Measurements from ENCODE around the gene PIK3R1. TPM values are rescaled to one million over a fixed set of nuclear protein-coding genes. Genes with fewer than 3 reads are reported as not detected.

The PIK3R1 gene
- total RNA-seq, 6 donors from 2014 or later, result 52.3 to 112 (median 92.5) TPM

DNA sequence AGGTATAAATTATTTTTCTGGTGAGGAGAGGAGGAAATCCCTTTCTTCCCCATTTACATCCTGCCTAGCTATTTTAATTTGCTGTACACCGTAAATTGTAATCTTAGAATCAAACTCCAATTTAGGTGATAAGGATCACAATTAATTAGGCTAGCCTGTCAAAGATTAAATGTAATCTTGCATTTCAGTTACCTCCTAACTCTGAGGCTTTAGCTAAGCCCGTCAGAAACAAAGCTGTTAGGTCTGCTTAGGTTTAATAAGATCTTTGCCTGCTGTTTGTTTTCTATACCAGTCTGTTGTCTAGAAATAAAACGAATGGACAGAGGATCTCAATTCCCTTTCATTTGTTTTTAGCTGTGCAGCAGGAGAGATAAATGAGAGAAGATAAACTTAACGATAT is 51.5 kb downstream of the PIK3R1 start:
- no peaks in the 10 kb centered on the region for H3K27me3 ChIP-seq
- H3K27ac ChIP-seq, result peak overlapping the region; percentile 67 to 85 (median 76)
- no peaks in the 10 kb centered on the region for H3K9me3 ChIP-seq
- H3K36me3 ChIP-seq, result no peaks in the 10 kb centered on the region
- TF ChIP-seq POLR2AphosphoS5 (IDR thresholded peaks at IDR 0.05) (no peak), EP300 (IDR thresholded peaks at IDR 0.05) (no peak), POLR2A (IDR thresholded peaks at IDR 0.05) (no peak)
- TF ChIP-seq, protein P1, sequence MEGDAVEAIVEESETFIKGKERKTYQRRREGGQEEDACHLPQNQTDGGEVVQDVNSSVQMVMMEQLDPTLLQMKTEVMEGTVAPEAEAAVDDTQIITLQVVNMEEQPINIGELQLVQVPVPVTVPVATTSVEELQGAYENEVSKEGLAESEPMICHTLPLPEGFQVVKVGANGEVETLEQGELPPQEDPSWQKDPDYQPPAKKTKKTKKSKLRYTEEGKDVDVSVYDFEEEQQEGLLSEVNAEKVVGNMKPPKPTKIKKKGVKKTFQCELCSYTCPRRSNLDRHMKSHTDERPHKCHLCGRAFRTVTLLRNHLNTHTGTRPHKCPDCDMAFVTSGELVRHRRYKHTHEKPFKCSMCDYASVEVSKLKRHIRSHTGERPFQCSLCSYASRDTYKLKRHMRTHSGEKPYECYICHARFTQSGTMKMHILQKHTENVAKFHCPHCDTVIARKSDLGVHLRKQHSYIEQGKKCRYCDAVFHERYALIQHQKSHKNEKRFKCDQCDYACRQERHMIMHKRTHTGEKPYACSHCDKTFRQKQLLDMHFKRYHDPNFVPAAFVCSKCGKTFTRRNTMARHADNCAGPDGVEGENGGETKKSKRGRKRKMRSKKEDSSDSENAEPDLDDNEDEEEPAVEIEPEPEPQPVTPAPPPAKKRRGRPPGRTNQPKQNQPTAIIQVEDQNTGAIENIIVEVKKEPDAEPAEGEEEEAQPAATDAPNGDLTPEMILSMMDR (IDR thresholded peaks at IDR 0.05), result no peak
- H3K4me1 ChIP-seq, result peaks cover 65 to 84% (median 69%) of the 10 kb centered on the region in 4 donors
- WGBS, 2 donors, result 26 to 29% methylated on average over 4 of the region's 4 CpGs
- DNase-seq, result no peak
- ATAC-seq (ENCODE audit: low FRiP score in 2 of 2), result no peak
- H3K4me3 ChIP-seq, result no peak overlapping the region

DNA sequence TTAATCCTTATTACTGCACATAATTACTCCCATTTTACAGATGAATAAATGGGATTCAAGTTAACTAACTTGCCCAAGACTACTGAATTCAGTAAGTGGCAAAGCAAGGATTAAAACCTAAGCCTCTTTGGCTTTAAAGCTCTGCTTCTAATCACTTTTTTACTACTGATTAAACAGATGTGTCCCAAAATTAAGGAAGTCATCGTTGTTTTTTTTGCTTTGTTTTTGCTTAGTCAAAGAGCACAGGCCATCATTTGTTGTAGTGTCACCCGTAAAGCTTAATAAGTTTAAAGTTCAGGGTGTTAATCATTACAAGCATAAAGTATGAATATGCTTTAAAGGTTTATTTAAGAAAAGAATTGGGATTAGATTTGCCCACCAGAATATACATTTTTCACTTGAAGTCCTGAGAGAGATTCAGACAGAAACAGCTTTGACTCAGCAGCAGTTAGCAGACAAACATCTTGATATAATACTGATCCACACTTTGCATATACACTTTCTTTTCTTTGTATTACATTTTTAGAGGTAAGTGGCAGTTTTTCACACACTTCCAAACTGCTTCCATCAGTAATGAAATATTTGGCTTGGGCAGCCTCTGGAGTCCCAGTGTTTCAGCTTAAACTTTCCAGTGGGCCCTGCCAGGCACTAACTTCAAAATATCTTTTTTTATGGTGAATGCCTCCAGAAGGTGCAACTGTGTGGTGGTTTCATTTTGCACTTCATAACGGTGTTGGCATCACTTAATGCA is 52.7 kb downstream of the PIK3R1 start:
- peaks cover 63 to 91% (median 69%) of the 10 kb centered on the region in 4 donors for H3K4me1 ChIP-seq
- 23 to 48% methylated on average over 3 of the region's 3 CpGs for WGBS, 2 donors

DNA sequence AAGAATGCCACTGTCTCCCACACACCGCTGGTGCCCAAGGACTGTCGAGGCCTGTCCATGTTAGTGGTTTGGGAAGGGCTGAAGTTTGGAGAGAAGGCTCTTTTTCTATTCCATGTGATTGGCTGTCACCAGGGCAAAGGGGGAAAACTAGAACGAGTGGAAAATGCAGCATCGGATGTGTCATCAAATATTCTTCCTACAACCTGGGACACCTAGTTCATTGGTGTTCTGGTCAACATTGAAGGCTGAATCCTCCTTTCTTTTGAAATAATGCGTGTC is 53.2 kb downstream of the PIK3R1 start:
- Histone ChIP-seq H3K4me3 (no peak overlapping the region), H3K4me1 (peaks cover 58 to 87% (median 67%) of the 10 kb centered on the region in 4 donors), H3K27ac (peak overlapping the region in 3 of 4 donors; percentile 16 to 85 (median 80)), H3K27me3 (no peaks in the 10 kb centered on the region), H3K9me3 (no peaks in the 10 kb centered on the region), H3K36me3 (peaks cover 0 to 6% (median 1%) of the 10 kb centered on the region in 4 donors)
- DNase-seq (no peak), ATAC-seq (ENCODE audit: low FRiP score in 2 of 2) (no peak)
- 81 to 83% methylated on average over 5 of the region's 5 CpGs for WGBS, 2 donors
- TF ChIP-seq, protein P1 (IDR thresholded peaks at IDR 0.05), result no peak
- TF ChIP-seq POLR2AphosphoS5 (IDR thresholded peaks at IDR 0.05), result no peak
- no peak for TF ChIP-seq POLR2A (IDR thresholded peaks at IDR 0.05)
- TF ChIP-seq EP300 (IDR thresholded peaks at IDR 0.05), result no peak

More for the DNA sequence above, 52.7 kb downstream of the PIK3R1 start:
- Histone ChIP-seq H3K36me3 (peaks cover 0 to under 1% (median 0%) of the 10 kb centered on the region in 4 donors), H3K27me3 (no peaks in the 10 kb centered on the region), H3K4me3 (no peak overlapping the region), H3K27ac (peak overlapping the region in 3 of 4 donors; percentile 21 to 85 (median 80)), H3K9me3 (no peaks in the 10 kb centered on the region)
- DNase-seq, result no peak
- ATAC-seq (ENCODE audit: low FRiP score in 2 of 2), result no peak
- TF ChIP-seq EP300 (IDR thresholded peaks at IDR 0.05) (no peak), POLR2A (IDR thresholded peaks at IDR 0.05) (no peak), POLR2AphosphoS5 (IDR thresholded peaks at IDR 0.05) (no peak)
- TF ChIP-seq, protein P1 (IDR thresholded peaks at IDR 0.05), result no peak

DNA sequence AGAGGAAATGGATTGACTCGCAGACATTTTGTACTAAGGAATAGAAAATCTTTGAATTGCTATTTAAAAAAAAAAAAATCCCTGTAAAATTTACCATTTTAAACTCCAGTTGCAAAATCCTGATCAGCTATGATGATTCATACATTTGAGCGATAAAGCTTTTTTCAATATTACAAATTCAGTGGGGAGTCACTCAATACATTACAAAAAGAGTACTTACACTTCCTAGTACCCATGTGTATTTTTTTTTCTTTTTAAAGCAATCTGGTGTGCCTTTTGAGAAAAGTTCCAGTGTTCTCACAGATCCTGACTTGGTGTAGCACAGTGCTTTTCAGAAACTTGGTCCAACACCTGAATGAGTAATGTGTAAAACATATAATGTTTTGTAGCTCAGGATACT is 54.3 kb downstream of the PIK3R1 start:
- Histone ChIP-seq H3K27me3 (no peaks in the 10 kb centered on the region), H3K27ac (peak overlapping the region in 2 of 4 donors; percentile 29 to 41), H3K4me1 (peaks cover 48 to 76% (median 62%) of the 10 kb centered on the region in 4 donors), H3K36me3 (peaks cover 0 to 16% (median 8%) of the 10 kb centered on the region in 4 donors), H3K9me3 (no peaks in the 10 kb centered on the region), H3K4me3 (no peak overlapping the region)
- no peak for TF ChIP-seq EP300 (IDR thresholded peaks at IDR 0.05)
- TF ChIP-seq POLR2AphosphoS5 (IDR thresholded peaks at IDR 0.05), result no peak
- TF ChIP-seq, protein P1 (IDR thresholded peaks at IDR 0.05), result no peak
- DNase-seq, result no peak
- 68 to 86% methylated on average over 2 of the region's 2 CpGs for WGBS, 2 donors
- no peak for ATAC-seq (ENCODE audit: low FRiP score in 2 of 2)
